HG03354 (cell line): ENCODE results near the gene RDH8.
"Not testable (repeated sequence)": the region's sequence is repeated elsewhere in the genome, so short reads cannot be mapped to it uniquely, and the experiment has no call there.

Experiments
- ATAC-seq: cut with Tn5 transposase; IDR thresholded peaks from one replicate; pipeline ENCODE4 v1.9.1; 2021; ENCODE audit warnings: mild to moderate bottlenecking; ENCODE audit not compliant: unreplicated experiment, poor library complexity, severe bottlenecking

Gene RDH8

DNA sequence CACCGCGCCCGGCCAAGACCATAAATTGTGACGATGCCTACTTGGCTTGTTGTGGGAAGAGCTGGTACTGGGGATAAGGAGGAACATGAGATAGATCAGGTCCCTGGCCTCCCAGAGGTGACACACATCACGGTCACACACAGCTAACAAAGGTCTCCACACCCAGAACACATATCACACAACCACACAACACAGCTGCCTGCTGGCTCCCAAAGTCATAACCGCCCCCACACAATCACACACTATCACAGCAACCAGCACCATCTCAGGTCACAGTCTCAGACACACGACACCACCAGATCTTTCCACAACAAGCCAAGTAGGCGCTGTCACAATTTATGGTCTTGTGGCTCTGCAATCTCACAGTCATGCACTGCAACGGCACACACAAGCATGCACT lies 8.7 kb upstream of the RDH8 start:
- no peak for ATAC-seq

DNA sequence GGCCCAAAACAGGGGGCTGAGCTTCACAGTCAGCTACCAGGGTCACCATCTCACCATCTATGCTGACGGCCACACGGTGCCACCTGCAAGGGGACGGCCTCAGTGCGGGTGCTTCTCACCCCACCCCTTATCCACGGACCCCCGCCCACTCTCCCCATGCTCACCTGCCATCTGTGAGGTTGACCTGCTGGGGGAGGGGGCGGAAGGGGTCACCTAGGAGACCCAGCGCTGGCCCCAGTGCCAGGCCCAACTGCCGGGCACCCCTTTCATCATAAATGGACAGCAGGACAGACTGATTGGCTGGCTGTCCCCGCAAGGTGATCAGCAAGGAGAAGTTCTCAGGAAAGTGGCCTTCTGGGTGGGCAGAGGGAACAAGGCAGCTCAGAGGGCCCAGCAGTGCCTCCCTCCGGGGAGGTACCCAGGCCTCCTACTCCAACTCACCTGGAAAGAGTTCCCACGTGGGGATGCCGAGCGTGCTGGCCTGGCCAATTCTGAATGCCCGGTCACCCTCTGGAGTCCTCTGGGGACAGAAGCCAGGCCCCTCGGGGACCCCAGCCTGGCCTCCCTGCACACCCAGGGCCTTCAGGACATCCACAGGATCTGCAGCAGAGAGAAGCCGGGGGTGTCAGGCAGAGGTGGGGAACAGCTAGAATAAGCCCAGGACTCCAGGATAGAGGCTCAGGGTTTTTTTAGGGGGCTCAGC lies 7.5 kb upstream of the RDH8 start:
- no peak for ATAC-seq

DNA sequence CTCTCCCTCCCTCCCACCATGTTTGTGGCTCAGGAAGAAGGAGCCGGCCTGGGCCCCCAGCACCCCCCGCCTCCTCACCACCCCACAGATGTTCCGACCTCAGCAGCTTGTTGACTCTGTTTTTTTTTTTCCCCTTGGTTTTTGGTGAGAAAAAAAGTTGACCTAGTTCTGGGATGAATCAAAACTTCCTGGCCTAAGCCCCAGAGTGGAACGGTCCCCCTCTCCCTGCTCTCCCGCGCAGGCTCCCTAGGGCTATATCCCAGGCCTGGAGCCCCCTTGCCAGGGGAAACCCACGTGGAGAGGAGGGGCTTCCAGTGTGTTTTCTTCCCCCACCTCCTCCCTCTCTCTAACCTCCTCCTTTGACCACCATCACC lies 7.0 kb upstream of the RDH8 start:
- no peak for ATAC-seq

DNA sequence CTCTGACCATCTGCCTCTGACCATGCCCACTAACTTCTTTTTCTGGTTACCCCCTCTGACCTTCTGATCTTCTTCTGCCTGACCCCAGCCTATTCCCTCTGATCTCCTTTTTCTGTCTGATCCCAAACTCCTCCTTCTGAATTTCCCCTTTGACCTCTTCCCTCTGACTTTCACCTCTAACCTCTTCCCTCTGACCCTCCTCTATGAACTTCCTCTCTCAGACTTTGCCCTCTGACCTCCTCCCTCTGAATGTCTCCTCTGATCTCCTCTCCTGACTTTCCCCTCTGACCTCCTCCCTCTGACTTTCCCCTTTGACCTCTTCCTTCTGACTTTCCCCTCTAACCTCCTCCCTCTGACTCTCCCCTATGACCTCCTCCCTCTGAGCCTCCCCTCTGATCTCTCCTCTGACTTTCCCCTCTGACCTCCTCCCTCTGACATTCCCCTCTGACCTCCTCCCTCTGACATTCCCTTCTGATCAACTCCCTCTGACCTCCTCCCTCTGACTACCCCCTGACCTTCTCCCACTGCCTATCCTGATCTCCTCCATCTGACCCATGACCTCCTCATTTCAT lies 6.4 kb upstream of the RDH8 start:
- ATAC-seq: no peak

DNA sequence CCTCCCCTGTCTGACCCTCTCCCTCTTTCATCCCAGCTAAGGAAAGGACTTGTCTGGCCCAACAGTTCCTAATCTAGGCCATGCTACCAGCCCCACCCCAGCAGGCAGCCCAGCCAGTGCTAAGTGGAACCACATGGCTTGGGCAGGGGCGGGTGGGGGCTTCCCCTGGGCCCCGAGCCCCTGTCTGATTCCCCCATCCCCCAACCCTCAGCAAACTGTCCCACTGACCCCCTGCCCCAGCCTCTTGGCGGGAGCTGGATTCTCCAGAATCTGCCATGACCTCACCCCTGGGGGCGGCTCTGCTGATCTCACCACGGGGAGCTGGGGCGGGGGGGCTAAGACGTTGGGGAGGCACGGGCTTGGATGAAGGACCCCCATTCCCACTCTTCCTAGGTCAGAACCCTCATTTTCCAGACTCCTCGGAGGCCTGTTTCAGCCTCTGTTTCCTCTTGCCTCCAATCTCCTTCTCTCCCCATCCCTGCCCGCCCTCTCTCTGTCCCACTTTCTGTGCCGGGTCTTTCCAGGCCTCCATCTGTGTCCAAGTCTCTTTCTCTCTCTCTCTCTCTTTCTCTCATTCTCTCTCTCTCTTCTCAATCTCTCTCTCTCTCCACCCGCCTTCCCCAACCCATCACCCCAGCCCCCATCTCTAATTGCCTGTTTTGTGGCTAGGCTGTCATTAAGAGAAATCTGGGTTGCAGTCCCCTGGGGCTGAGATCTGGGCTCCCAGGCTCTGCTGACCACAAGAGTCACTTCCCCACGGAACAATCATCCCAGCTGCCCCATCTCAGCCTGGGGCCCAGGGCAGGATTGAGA lies 5.7 kb upstream of the RDH8 start:
- no peak for ATAC-seq

DNA sequence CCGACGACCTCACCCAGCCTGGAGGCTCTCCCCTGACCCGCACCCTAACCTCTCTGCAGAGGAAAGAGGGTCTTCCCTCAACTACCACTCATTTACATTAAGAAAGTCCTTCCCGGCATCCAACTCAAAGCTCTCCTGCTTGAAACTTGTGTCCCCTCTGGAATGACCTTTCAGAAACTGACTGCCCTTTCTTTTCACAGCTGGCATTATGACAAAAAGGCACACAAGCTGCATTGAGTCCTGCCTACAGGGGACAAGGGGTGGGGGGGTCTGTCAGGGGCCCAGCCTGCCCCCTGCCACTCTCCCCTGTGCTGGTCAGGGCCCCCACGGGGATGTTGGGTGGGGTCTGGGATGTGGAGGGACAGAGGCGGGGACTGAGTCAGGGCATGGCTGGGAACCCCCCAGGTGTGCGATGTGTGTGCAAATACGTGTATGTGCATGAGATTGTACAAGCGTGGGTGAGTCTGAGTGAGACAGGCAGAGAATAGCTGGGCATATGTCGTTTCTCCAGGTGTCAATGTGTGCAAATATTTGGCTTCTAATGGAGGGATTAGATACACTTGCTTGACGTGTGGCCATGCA lies 5.0 kb upstream of the RDH8 start:
- ATAC-seq: no peak

DNA sequence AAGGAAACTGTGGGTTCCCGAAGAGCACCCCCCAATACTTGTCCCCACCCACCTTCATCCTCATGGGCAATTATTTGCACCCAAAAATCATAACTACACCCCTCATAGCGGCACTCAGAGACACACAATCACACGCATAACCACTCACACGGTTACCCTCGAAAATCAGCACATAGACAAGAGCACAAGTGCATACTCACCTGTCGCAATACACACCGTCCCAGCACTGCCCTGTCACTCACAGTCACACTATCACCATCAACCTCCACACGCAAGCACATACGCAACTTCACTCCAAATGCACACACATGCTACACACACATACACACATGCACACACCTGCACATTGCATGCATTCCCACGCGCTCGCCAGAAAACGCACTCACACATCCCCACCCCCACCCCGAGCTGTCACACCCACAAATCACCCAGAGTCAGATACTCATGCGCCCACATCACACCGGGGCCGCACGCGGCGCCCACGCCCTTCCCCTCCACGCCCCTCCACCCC lies 3.5 kb upstream of the RDH8 start:
- ATAC-seq: no peak

DNA sequence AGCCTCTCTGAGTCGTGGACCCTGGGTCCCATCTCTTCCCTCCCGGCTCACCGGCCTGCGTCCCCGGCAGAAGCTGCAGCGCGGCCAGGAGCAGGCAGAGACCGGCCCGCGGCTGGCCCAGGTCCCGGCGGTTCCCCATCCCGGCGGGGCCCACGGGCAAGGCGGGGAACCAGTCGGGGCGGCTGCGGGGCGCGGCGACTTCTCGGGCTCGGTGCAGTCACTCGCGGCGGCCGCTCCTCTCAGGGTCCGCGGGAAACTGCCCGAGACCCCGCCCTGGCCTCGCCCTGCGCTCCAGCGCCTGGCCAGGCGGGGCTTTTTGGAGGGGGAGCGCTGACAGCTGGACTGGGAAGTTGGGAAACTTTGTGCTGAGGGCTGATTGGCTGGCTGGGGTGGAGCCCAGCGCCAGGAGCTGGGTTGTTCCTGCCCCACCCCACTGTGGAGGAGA lies 3.0 kb upstream of the RDH8 start, which contains the start of gene COL5A3:
Gene COL5A3 (minus strand): TSS at position 258 of the 445 bp plus-strand sequence. CDS start 119 bp downstream, at position 139.
- no peak for ATAC-seq

DNA sequence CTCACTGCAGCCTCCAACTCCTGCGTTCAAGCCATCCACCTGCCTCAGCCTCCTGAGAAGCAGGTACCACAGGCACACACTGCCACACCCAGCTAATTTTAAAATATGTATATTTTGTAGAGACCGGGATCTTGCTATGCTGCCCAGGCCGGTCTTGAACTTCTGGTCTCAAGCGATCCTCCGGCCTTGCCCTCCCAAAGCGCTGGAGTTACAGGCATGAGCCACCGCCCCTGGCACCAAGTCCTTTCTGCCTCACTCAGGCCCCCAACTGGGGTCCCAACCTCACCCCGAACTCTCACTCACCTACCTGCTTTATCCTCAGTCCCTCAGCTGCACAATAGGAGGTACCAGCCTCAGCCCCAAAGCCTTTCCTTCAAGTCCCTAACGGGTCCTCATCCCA lies 2.3 kb upstream of the RDH8 start:
- no peak for ATAC-seq

DNA sequence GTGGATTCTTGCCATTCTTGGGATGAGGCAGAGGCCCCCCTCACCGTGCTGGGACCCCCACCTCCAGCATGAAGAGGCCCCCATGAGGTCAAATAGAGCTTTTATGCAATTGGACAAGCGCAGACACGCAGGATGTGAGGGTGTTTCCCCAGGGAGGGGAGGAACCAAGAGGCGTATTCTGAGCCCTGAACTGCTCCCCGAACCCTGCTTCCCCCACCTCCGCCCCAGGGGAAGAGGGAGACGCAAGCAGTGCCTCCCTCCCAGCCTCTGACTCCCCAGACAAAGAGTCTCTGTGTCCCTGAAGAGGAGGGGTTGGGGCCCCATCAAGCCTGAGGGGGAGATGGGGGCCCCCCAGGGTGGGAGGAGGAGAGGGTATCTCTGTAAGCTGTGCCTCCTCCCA lies 1.3 kb upstream of the RDH8 start:
- ATAC-seq: no peak

DNA sequence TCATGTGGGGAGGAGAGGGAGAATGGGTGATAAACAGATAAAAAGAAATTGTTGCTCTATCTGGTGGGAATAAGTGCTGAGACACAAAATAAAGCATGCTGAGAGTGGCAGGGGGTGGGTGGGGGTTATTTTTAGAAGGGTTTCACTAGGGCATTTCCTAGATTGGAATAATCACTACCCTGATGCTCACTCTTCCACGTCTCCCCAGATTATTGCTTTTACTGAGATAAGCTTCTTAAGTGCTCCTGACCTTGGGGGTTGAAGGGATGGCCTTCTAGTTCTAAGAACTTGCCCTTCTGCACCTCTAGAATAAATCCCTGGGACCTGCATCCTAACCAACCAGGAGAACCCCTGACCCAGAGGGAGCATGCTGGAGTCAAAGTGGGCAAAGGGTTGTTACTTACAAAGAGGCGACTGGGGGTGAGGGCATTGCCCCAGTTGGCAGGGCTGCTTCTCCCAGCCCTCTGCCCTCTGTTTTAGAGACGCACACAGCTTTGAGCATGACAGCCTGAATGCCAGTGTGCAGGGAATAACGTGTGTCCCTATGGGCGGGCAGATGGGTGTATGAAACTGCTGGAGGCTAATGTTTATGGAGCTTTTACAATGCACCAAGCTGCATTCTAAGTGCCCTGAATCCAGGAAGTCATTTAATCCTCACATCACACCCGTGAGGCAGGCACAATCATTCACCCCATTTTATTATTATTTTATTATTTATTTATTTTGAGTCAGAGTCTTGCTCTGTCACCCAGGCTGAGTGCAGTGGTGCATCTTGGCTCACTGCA lies 743 bp downstream of the RDH8 start:
- no peak for ATAC-seq

DNA sequence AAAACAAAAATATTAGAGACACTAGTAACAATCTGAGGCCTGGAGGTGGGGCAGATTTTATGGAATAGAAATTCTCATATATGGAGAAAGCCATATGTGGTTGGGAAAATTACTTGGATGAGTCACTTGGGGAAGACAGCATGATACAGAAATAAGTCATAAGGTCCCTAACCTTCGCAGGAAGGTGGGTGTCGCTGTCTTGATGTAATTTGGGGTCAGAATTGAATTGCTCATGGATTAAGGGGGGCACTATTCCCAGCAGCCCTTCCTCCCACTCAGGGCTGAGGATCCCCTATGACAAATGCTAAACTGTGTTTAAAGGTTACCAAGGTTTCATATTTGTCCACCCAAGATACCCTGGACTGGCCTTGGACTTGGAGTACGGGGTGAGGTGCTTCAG lies 5.0 kb downstream of the RDH8 start:
- no peak for ATAC-seq

DNA sequence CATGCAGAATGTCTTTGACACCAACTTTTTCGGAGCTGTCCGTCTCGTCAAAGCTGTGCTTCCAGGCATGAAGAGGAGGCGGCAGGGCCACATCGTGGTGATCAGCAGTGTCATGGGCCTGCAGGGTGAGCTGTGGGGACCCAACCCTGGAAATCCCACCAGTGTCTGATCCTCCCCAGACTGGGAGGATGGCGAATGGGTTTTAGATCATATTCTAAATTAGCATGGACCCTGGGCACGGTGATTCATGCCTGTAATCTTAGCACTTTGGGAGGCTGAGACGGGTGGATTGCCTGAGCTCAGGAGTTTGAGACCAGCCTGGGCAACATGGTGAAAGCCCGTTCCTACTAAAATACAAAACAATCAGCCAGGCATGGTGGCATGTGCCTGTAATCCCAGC lies 5.5 kb downstream of the RDH8 start:
- no peak for ATAC-seq

DNA sequence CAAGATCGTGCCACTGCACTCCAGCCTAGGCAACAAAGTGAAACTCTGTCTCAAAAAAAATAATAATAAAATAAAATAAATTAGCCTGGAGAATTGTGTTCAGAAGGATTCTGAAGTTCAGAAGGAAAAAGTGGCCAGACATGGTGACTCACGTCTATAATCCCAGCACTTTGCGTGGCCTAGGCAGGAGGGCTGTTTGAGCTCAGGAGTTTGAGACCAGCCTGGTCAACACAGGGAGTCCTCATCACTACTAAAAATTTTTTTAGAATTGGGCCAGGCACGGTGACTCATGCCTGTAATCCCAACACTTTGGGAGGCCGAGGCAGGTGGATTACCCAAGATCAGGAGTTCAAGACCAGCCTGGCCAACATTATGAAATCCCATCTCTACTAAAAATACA lies 6.0 kb downstream of the RDH8 start:
- ATAC-seq: no peak

DNA sequence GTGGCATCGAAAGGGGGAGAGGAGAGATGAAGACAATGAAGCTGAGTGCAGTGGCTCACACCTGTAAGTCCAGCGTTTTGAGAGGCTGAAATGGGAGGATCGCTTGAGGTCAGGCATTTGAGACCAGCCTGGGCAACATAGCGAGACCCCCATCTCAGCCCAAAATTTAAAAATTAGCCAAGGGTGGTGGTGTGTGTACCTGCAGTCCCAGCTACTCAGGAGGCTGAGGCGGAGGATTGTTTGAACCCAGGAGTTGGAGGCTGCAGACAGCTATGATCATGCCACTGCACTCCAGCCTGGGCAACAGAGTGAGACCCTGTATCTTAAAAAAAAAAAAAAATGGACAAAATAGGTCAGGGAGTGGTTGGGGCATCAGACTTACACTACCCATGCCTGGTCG lies 7.6 kb downstream of the RDH8 start:
- ATAC-seq: no peak

DNA sequence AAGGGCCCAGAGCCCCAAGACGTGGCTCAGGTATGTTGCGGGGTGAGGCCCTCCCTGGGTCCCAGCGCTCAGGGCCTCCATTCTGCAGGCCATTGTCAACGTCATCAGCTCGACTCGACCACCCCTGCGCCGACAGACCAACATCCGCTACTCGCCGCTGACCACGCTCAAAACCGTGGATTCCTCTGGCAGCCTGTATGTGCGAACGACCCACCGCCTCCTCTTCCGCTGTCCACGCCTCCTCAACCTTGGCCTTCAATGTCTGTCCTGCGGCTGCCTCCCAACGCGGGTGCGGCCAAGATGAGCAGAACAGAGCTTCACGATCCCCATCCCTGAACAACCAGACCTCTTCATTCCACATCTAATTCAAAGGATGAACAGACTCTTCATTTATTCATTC lies 8.2 kb downstream of the RDH8 start:
- ATAC-seq: no peak

DNA sequence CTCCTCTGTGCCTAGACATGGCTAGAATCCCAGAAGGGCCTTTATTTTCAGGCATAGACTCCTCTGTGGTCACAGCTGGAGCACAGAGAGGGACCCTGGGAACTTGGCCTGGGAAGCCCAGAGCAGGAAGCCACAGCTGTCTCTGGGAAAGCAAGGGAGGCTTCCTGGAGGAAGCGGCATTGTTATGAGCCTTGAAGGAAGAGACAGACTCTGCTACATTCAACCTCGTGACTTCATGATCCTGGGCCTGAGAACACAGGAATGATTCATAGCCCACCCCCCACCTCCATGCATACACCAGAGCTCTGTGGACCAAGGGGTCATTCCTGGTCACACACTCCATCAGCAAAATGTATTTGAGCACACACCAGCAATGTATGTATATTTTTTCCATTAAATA lies 8.6 kb downstream of the RDH8 start:
- no peak for ATAC-seq

DNA sequence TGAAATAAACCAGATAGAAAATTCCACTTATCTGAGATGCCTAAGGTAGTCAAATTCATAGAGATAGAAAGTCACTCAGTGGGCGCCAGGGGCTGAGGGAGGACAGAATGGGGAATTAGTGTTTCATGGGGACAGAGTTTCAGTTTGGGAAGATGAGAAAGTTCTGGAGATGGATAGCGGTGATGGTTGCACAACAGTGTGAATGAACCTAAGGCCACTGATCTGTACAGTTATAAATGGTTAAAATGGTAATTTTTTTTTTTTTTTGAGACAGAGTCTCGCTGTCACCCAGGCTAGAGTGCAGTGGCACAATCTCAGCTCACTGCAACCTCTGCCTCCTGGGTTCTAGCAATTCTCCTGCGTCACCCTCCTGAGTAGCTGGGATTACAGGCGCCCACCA lies 9.8 kb downstream of the RDH8 start:
- not testable (repeated sequence) for ATAC-seq

DNA sequence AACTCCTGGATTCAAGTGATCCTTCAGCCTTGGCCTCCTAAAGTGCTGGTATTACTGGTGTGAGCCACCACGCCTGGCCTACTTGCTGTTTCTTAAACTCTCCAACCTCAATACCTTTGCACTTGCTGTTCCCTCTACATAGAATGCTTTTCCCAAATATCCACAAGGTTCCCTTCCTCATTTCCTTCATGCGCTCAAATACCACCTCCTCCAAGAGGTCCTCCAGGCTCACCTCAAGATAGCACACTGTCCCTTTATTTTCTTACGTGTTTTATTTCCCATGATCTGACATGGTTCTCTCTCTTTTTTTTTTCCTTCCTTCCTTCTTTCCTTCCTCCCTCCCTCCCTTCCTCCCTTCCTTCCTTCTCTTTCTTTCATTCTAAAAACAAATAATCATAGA lies 13.5 kb downstream of the RDH8 start:
- ATAC-seq: no peak
